Rectal smooth muscle tissue (tissue), 1 donor: ENCODE results near the gene TTF2.

ENCODE experiments used
- H3K27ac ChIP-seq: one replicate; pipeline ENCODE4 v1.7.0; 2013; ENCODE audit warnings: low read depth, low read length, inconsistent platforms
- H3K27me3 ChIP-seq: one replicate; pipeline ENCODE4 v1.7.0; 2013; ENCODE audit warnings: low read length; ENCODE audit not compliant: control insufficient read depth, insufficient read depth
- H3K36me3 ChIP-seq: one replicate; pipeline ENCODE4 v1.7.0; 2013; ENCODE audit warnings: low read length; ENCODE audit not compliant: control insufficient read depth, insufficient read depth
- H3K4me1 ChIP-seq: one replicate; pipeline ENCODE4 v1.7.0; 2013; ENCODE audit warnings: low read length; ENCODE audit not compliant: control insufficient read depth, insufficient read depth
- H3K4me3 ChIP-seq: one replicate; pipeline ENCODE4 v1.7.0; 2013; ENCODE audit warnings: low read length
- H3K9ac ChIP-seq: one replicate; pipeline ENCODE4 v1.7.0; 2013; ENCODE audit warnings: low read length

The TTF2 gene

DNA sequence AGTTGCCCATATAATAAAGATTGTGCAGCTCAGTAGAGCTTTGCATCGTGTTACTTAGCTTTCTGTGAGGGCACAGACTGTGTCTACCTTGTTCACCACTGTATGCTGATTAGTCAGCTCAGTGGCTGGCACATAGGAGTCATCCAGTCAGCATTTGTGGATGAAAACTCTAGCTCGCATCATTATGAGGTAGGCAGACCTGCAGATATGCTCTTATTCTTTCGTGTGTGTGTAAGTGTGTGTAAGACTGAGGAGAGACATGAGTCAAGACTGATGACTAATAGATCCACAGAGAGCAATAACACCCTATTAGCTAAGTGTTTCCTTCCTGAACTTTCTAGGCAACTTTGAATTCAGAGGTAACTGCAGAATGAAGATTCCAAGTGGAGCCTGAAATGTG lies 17.1 kb downstream of the TTF2 start:
- peaks cover 11% of the 10 kb centered on the region for H3K36me3 ChIP-seq
- no peak overlapping the region for H3K9ac ChIP-seq
- no peak overlapping the region for H3K27ac ChIP-seq
- no peaks in the 10 kb centered on the region for H3K4me1 ChIP-seq
- no peak overlapping the region for H3K4me3 ChIP-seq
- no peaks in the 10 kb centered on the region for H3K27me3 ChIP-seq

DNA sequence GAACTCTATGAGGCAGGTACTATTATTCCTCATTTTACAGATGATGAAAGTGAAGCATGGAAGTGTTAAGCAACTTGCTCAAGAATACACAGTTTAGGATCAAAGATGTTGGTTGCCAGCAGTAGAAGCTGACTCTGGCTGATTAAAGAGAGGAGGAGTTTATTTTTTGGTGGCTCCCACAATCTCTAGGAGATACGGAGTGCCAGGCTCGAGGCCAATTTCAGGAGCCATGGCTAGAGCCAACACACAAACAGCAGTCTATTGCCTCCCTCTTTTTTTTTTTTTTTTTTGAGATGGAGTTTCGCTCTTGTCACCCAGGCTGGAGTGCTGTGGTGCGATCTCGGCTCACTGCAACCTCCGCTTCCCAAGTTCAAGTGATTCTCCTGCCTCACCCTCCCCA lies 19.6 kb downstream of the TTF2 start:
- Histone ChIP-seq H3K4me3 (no peak overlapping the region), H3K9ac (no peak overlapping the region), H3K4me1 (no peaks in the 10 kb centered on the region), H3K27ac (no peak overlapping the region), H3K36me3 (peaks cover 11% of the 10 kb centered on the region), H3K27me3 (no peaks in the 10 kb centered on the region)

DNA sequence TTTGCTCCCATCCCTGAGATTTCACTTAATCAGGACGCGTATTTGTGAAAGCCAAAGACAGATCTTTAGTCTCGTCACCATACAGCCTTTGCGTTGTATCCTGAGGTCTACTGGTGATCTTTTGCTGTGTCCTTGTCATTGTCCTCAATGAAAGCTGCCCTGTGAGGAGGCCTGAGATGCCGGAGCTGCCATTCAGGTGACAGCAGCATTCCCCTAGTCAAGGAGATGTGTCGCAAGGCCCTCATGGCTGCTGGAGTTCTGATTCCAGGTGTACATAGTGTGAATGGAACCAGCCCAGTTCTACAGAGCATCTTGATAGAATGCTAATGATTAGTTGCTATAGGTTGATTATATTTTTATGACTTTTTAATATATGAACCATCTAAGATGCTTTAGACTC lies 24.1 kb downstream of the TTF2 start:
- no peak overlapping the region for H3K9ac ChIP-seq
- no peak overlapping the region for H3K27ac ChIP-seq
- no peaks in the 10 kb centered on the region for H3K27me3 ChIP-seq
- peaks cover 3% of the 10 kb centered on the region for H3K36me3 ChIP-seq
- no peak overlapping the region for H3K4me3 ChIP-seq
- H3K4me1 ChIP-seq: no peaks in the 10 kb centered on the region

DNA sequence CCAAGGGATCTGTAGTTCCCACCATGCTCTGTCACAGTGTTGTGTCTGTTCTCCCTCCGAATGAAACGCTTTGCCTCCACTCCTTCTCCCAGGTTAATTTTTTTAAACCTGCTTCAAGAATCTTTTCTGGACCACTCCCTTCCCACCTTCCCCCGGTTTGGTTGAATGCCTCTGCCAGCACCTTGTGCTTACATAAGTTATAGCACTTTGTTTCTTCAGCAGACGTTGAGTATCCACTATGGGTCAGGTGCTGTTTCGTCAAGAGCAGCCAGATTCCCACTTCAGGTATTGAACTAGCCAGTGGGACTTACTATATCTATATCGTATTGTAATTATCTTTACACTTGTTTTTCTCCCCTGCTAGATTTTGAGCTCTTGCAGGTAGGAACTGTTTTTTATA lies 27.6 kb downstream of the TTF2 start:
- H3K27ac ChIP-seq: no peak overlapping the region
- H3K4me1 ChIP-seq: no peaks in the 10 kb centered on the region
- H3K9ac ChIP-seq: no peak overlapping the region
- H3K4me3 ChIP-seq: no peak overlapping the region
- peaks cover 3% of the 10 kb centered on the region for H3K36me3 ChIP-seq
- no peaks in the 10 kb centered on the region for H3K27me3 ChIP-seq

DNA sequence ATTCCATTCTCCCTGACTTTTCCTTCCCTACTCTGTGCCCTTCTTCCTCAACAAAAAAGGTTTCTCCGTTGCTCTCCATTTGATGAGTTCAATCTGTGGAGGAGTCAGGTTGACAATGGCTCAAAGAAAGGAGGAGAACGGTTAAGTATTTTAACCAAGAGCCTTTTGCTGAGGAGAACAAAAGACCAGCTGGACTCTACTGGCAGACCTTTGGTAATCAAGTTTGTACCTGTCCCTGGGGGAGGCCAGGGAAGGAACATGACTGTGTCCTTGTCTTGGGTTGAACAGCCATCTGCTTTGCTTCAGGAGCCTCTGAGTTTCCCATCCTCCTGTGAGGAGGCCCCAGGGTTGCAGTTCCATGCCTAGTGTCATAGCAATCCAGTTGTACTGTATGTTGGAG lies 29.9 kb downstream of the TTF2 start:
- Histone ChIP-seq H3K36me3 (peaks cover 7% of the 10 kb centered on the region), H3K4me3 (no peak overlapping the region), H3K4me1 (peaks cover 4% of the 10 kb centered on the region), H3K9ac (no peak overlapping the region), H3K27ac (no peak overlapping the region), H3K27me3 (no peaks in the 10 kb centered on the region)

DNA sequence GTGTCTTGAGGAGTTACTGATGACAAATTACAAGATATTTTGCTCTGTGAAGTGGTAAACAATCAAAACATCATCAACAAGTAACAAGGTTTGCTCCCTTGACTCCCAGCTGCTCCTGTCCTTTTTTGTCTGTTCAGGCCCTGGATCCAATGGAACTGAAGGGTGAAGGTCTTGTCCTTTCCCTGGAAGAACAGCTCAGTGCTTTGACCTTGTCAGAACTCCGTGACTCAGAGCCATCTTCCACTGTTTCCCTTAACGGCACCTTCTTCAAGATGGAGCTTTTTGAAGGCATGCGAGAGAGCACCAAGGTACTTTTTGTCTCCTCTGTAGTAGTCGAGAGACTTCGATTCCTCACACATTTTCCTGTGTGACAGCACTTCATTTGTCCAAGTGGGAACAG lies 32.5 kb downstream of the TTF2 start:
- H3K27ac ChIP-seq: peak overlapping the region; percentile 21
- no peak overlapping the region for H3K9ac ChIP-seq
- no peak overlapping the region for H3K4me3 ChIP-seq
- H3K4me1 ChIP-seq: peaks cover 4% of the 10 kb centered on the region
- peaks cover 6% of the 10 kb centered on the region for H3K36me3 ChIP-seq
- no peaks in the 10 kb centered on the region for H3K27me3 ChIP-seq

DNA sequence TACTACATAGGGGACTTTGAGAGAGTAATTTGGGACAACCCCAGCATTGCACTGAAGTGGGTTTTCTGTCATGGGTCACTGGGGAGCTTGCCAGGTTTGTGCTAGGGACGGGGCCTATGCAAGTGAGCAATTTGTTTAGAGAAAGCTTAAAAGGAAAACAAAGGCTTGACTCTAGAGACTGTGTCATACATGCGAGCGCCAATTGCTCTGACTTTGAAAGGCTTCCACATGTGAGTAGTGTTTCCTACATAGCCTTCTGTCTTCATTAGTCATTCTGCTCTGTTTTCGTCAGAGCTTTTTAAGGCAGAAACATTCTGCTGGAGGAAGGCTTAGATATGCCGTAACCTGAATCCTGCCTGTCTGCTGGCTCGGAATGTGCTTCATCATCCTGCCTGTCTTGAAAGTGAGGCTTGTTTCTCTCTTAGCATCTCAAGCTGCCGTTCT lies 33.0 kb downstream of the TTF2 start:
- peaks cover 6% of the 10 kb centered on the region for H3K36me3 ChIP-seq
- H3K27ac ChIP-seq: peak overlapping the region; percentile 59
- peaks cover 4% of the 10 kb centered on the region for H3K4me1 ChIP-seq
- no peak overlapping the region for H3K9ac ChIP-seq
- no peaks in the 10 kb centered on the region for H3K27me3 ChIP-seq
- no peak overlapping the region for H3K4me3 ChIP-seq

DNA sequence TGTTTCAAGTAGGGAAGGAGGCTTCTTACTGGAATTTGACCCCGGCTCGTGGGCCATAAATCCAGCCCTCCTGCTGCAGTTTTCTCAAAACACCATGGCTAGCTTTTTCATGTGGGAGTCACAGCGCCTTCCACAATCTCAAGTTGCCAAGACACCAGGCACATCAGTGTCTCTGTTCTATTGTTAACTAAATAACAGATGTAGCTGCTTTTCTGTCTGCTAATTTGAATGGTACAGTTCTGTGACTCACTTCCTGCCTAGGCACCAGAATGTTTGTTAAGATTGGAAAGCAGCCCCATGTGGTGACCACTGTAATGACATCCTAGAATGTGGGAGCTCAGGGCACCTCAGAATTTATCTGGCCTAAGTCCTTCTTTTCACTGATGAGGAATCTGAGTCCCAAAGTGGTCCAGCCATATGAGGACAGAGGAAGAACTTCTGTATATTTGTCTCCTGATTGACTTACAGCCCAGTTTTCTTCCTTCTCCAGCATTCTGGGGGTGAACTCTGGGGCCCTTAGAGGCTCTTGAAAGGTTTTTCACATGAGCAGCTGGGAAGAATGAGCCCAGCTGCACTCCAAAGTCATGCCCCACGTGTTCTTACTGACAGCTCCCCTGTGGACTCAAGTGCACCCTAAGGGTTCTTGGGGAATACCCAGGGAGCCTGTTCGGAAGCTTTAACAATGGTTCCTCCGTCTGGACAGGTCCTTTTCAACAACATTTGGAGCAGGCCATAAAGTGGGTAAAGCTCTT lies 33.9 kb downstream of the TTF2 start:
- no peak overlapping the region for H3K9ac ChIP-seq
- H3K27me3 ChIP-seq: no peaks in the 10 kb centered on the region
- peaks cover 4% of the 10 kb centered on the region for H3K4me1 ChIP-seq
- H3K27ac ChIP-seq: peak overlapping the region; percentile 59
- H3K36me3 ChIP-seq: peaks cover 6% of the 10 kb centered on the region
- no peak overlapping the region for H3K4me3 ChIP-seq

DNA sequence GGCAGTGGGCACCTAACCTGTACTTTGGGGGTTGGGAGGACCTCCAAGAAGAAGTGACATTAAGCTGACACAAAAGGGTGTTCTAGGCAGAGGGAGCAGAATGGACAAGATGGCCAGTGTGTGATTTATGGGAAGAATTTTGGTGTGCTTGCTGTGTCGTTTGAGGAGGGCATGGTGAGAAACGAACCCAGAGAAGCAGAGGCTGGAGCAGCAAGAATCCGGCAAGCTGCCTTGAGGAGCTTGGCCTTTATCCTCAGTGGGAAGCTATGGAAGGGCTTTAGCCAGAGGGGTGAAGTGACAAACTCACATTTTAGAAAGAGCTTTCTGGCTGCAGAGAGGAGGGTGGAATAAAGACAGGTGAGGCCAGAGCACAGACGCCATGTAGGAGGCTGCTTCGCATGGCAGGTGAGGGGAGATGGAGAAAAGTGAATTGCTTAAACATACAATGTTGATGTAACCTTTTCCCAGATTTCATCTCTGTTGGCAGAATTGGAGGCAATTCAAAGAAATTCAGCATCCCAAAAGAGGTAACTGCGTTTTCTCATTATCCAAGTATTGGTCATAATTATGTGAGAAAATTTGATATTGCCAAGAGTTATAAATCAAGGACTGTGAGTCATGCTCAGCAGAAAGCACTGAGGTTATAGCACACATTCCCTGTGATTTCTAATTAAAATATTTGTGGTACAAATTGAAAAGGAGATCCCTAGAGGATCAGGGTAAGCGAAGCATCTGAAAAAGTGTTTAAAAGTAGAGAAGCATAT lies 34.9 kb downstream of the TTF2 start:
- no peaks in the 10 kb centered on the region for H3K27me3 ChIP-seq
- no peak overlapping the region for H3K9ac ChIP-seq
- H3K36me3 ChIP-seq: peaks cover 6% of the 10 kb centered on the region
- no peak overlapping the region for H3K4me3 ChIP-seq
- peak overlapping the region; percentile 59 for H3K27ac ChIP-seq
- H3K4me1 ChIP-seq: peaks cover 4% of the 10 kb centered on the region

DNA sequence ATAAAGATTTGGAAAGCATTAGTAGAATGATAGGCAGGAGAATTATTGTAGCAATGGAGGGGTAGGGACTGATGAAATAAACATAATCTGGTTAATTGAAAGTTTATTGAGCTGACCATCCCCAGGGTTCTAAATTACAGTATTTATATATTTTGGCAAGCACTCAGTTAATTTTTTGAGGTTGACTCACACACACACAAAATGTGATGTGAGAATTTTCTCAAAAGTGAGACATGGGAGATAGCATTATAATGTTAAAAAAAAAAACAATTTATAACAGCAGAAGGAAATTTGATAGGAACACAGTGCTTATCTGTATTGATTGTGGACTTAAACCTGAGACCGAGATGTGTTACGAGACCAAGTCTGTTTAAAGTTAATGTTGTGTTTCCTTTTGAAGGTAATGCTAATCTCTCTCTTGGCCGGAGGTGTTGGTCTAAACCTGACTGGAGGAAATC lies 36.9 kb downstream of the TTF2 start:
- Histone ChIP-seq H3K27ac (no peak overlapping the region), H3K27me3 (no peaks in the 10 kb centered on the region), H3K4me1 (peaks cover 4% of the 10 kb centered on the region), H3K36me3 (peaks cover 6% of the 10 kb centered on the region), H3K9ac (no peak overlapping the region), H3K4me3 (no peak overlapping the region)

DNA sequence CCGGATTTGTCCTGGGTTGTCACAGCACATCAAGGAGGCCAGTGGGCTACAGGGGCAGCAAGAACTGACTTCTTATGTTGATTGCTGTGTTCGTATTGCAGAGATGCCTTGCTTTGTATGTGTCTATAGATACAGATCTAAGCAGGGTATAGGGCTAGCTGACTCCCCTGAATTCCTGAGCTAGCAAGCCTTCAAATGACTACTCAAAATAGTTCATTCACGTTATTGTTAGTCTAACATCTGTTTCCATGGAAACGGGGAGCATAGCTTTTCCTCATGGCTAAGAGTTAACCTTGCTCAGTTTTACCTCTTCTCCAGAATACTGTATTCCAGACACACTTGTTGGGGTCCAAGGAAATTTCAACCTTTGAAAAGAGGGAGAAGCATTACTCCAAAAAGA lies 37.3 kb downstream of the TTF2 start:
- Histone ChIP-seq H3K4me3 (no peak overlapping the region), H3K9ac (no peak overlapping the region), H3K27ac (no peak overlapping the region), H3K36me3 (peaks cover 6% of the 10 kb centered on the region), H3K4me1 (peaks cover 4% of the 10 kb centered on the region), H3K27me3 (no peaks in the 10 kb centered on the region)

DNA sequence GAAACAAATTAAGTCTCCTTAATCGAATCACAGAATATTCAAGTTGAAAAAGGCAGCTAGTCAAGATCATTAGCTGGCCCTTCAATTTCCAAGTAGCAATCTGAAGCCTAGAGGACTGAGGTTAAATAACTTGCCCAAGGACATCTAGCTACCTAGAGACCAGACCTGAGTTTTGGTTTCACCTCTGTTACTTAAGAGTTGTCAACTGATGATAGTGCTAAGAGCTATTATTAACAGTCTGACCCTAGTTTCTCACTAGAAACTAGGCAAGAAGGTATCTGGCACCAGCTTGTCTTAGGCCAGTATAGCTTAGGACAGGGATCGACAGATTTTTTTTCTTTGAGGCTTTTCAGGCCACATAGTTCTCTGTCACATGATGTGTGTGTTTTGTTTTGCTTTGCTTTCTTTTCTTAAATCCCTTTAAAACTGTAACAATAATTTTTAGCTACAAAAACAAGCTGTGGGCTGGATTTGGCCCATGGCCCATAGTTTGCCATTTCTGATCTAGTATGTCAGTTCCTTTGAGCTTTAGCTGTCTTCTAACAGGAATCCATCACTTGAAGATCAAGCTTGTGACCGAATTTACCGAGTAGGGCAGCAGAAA lies 38.3 kb downstream of the TTF2 start:
- Histone ChIP-seq H3K27ac (no peak overlapping the region), H3K9ac (no peak overlapping the region), H3K4me1 (peaks cover 4% of the 10 kb centered on the region), H3K27me3 (no peaks in the 10 kb centered on the region), H3K4me3 (no peak overlapping the region), H3K36me3 (peaks cover 6% of the 10 kb centered on the region)
